Endothelial cell of umbilical vein (primary cell): Measurements from ENCODE around the gene HES2.
"Not testable (repeated sequence)": the region's sequence is repeated elsewhere in the genome, so short reads cannot be mapped to it uniquely, and the experiment has no call there.

Source experiments
- CTCF ChIP-seq, 2 donors: IDR thresholded peaks; 1 replicate in 1 of 2; 2 replicates in 1 of 2; pipeline ENCODE4 v1.5.1; 2011; ENCODE audit warnings: low read length in 2 of 2, mild to moderate bottlenecking in 2 of 2, moderate library complexity in 2 of 2, control low read depth in 1 of 2, inconsistent platforms in 1 of 2, low read depth in 1 of 2; ENCODE audit not compliant: insufficient read depth in 1 of 2; ENCODE audit errors: extremely low read depth in 1 of 2
- EZH2 ChIP-seq: IDR thresholded peaks from 2 replicates; pipeline ENCODE4 v1.6.1; 2012; ENCODE audit warnings: borderline replicate concordance, low read depth, mild to moderate bottlenecking, moderate library complexity, low read length, inconsistent platforms; ENCODE audit not compliant: severe bottlenecking
- GATA2 ChIP-seq: IDR thresholded peaks from 2 replicates; pipeline ENCODE4 v1.7.0; 2011; ENCODE audit warnings: low read depth, mild to moderate bottlenecking, moderate library complexity, mixed read lengths, low read length; ENCODE audit not compliant: insufficient read length, insufficient read depth
- JUN ChIP-seq: IDR thresholded peaks from 2 replicates; pipeline ENCODE4 v1.6.1; 2011; ENCODE audit warnings: borderline replicate concordance, low read depth; ENCODE audit not compliant: insufficient read length, insufficient read depth
- MAX ChIP-seq: IDR thresholded peaks from 2 replicates; pipeline ENCODE4 v1.6.1; 2011; ENCODE audit not compliant: insufficient read depth, insufficient read length
- MYC ChIP-seq: IDR thresholded peaks from one replicate; pipeline ENCODE4 v1.6.1; 2011; ENCODE audit warnings: mild to moderate bottlenecking, low read depth, low read length
- POLR2A ChIP-seq: IDR thresholded peaks from 2 replicates; pipeline ENCODE4 v1.6.1; 2012; ENCODE audit warnings: low read depth, mild to moderate bottlenecking, control low read depth, low read length
- POLR2AphosphoS5 ChIP-seq: IDR thresholded peaks from 2 replicates; pipeline ENCODE4 v1.6.1; 2012; ENCODE audit warnings: low read depth, mild to moderate bottlenecking, control low read depth, low read length, moderate library complexity; ENCODE audit not compliant: insufficient read depth

DNA sequence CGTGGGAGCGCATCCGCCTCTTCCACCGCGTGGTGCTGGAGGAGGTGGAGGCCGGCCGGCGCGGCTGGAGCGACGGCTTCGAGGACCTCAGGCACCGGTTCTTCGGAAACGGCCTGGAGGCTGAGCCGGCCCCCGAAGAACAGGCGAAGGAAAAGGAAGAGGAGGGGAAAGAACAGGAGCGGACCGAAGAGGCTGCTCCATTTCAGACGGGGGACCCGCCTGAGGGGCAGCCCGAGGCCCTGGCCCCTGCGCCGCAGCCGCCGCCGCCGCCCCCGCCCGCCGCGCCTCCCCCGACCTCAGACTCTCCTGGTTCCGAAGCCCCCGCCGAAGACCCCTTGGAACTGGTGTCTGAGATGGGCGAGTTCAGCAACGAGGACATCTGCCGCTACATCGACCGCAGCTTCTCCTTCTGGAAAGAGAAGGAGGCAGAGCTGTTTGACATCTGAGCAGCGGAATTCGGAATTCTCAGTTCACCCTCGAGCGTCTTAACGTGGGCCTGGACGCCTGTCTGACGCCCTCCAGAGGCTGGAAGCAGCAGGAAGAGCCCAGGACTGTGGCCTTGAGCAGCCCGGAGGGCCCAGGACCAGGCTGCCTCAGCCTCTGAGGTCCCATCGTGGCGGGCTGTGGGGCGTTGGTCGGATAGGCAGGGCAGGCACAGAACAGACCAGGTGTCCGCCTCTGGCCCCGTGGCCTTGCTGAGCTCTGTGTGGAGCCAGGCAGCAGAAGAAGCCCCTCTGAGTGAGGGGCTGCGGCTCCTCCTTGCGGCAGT, 36.2 kb upstream of the HES2 start:
- not testable (repeated sequence) for TF ChIP-seq POLR2A, MAX, MYC, POLR2AphosphoS5, GATA2, JUN
- TF ChIP-seq CTCF (IDR thresholded peaks at IDR 0.05; ENCODE audit: extremely low read depth in 1 of 2, insufficient read depth in 1 of 2, low read depth in 1 of 2, low read length in 2 of 2) (peak in 1 of 2 donors; percentile 3), EZH2 (peak; percentile 56)
